ENCODE measurements around the gene SYDE1.
"Not testable (repeated sequence)": the region's sequence is repeated elsewhere in the genome, so short reads cannot be mapped to it uniquely, and the experiment has no call there.

Gene SYDE1

GRCh38 chr19:15107061-15108010 is at the start of gene SYDE1:
Gene SYDE1, plus strand, starts transcription at chr19:15107401. Its CDS starts 33 bp downstream, at chr19:15107434.
- H3K9me2 ChIP-seq (replicated peaks; ENCODE audit: low read depth, low read length), result no peaks in the 10 kb centered on the region
- H3K4me2 ChIP-seq (ENCODE audit: low read depth, low read length, poor library complexity, severe bottlenecking), result peak within 1 kb of the TSS; percentile 31

GRCh38 chr19:15062036-15062435 is 45.2 kb upstream of the SYDE1 start:
- Histone ChIP-seq H3K27me3 (ENCODE audit: insufficient read depth, low read length, poor library complexity, severe bottlenecking) (no peaks in the 10 kb centered on the region), H3K79me2 (ENCODE audit: insufficient read depth, low read length) (no peaks in the 10 kb centered on the region), H3F3A (ENCODE audit: low read depth) (no peaks in the 10 kb centered on the region), H4K20me1 (ENCODE audit: insufficient read depth, low read length, poor library complexity, severe bottlenecking) (no peaks in the 10 kb centered on the region), H3K4me3 (ENCODE audit: low read length, poor library complexity, severe bottlenecking) (no peak overlapping the region), H3K9ac (ENCODE audit: low read depth, low read length, poor library complexity, severe bottlenecking) (no peak overlapping the region), H3K4me2 (ENCODE audit: low read depth, low read length, poor library complexity, severe bottlenecking) (no peak overlapping the region), H3K9me2 (replicated peaks; ENCODE audit: low read depth, low read length) (no peaks in the 10 kb centered on the region), H3K36me3 (ENCODE audit: insufficient read depth, low read length) (no peaks in the 10 kb centered on the region), H3K9me3 (ENCODE audit: insufficient read depth, low read depth, low read length) (no peaks in the 10 kb centered on the region), H3K4me1 (ENCODE audit: insufficient read depth, low read length, poor library complexity, severe bottlenecking) (no peaks in the 10 kb centered on the region), H2AFZ (ENCODE audit: low read length) (no peak overlapping the region)
- TF ChIP-seq CTCF (conservative IDR thresholded peaks at IDR 0.05; ENCODE audit: low read length) (no peak), EZH2phosphoT487 (IDR thresholded peaks at IDR 0.05; ENCODE audit: borderline replicate concordance) (no peak)

More at GRCh38 chr19:15107061-15108010, at the start of gene SYDE1:
- Histone ChIP-seq H3F3A (ENCODE audit: low read depth) (no peaks in the 10 kb centered on the region), H3K36me3 (ENCODE audit: insufficient read depth, low read length) (no peaks in the 10 kb centered on the region), H3K9ac (ENCODE audit: low read depth, low read length, poor library complexity, severe bottlenecking) (no peak within 1 kb of the TSS), H3K27me3 (ENCODE audit: insufficient read depth, low read length, poor library complexity, severe bottlenecking) (no peaks in the 10 kb centered on the region), H4K20me1 (ENCODE audit: insufficient read depth, low read length, poor library complexity, severe bottlenecking) (no peaks in the 10 kb centered on the region), H3K4me3 (ENCODE audit: low read length, poor library complexity, severe bottlenecking) (no peak within 1 kb of the TSS), H3K9me3 (ENCODE audit: insufficient read depth, low read depth, low read length) (peaks cover 9% of the 10 kb centered on the region; the same call in 1 of the 2 replicates), H3K79me2 (ENCODE audit: insufficient read depth, low read length) (no peaks in the 10 kb centered on the region), H3K4me1 (ENCODE audit: insufficient read depth, low read length, poor library complexity, severe bottlenecking) (peaks cover 4% of the 10 kb centered on the region), H2AFZ (ENCODE audit: low read length) (no peak within 1 kb of the TSS)
- TF ChIP-seq CTCF (conservative IDR thresholded peaks at IDR 0.05; ENCODE audit: low read length), result no peak
- TF ChIP-seq EZH2phosphoT487 (IDR thresholded peaks at IDR 0.05; ENCODE audit: borderline replicate concordance), result no peak

GRCh38 chr19:15070386-15070785 is 36.8 kb upstream of the SYDE1 start:
- not testable (repeated sequence) for H3K9me3 ChIP-seq (ENCODE audit: insufficient read depth, low read depth, low read length); H3K9ac ChIP-seq (ENCODE audit: low read depth, low read length, poor library complexity, severe bottlenecking); H3K4me3 ChIP-seq (ENCODE audit: low read length, poor library complexity, severe bottlenecking); H3K79me2 ChIP-seq (ENCODE audit: insufficient read depth, low read length); H3F3A ChIP-seq (ENCODE audit: low read depth); H4K20me1 ChIP-seq (ENCODE audit: insufficient read depth, low read length, poor library complexity, severe bottlenecking); H3K36me3 ChIP-seq (ENCODE audit: insufficient read depth, low read length); H3K4me2 ChIP-seq (ENCODE audit: low read depth, low read length, poor library complexity, severe bottlenecking); H3K27me3 ChIP-seq (ENCODE audit: insufficient read depth, low read length, poor library complexity, severe bottlenecking); H2AFZ ChIP-seq (ENCODE audit: low read length); H3K4me1 ChIP-seq (ENCODE audit: insufficient read depth, low read length, poor library complexity, severe bottlenecking); H3K9me2 ChIP-seq (replicated peaks; ENCODE audit: low read depth, low read length)

All from Loucy (cell line).